Endothelial cell of umbilical vein (primary cell): ENCODE measurements around the gene SCN2B. TPM values are rescaled to one million over a fixed set of nuclear protein-coding genes. Genes with fewer than 3 reads are reported as not detected.

Experiments
- BruUV-seq: library from RNA; stranded (reverse); fragments of 400-500 nt; replicated peaks from 2 replicates; lab custom pipeline; 2021; lab: Mats Ljungman, UMichigan
- CTCF ChIA-PET: fragments of 300-600, 350-600 bp; sonication (Branson Sonifier 250); formaldehyde crosslinking; loops from one replicate; lab custom pipeline; 2021; ENCODE audit warnings: antibody characterized with exemption, inconsistent platforms; lab: Charles Lee
- POLR2A ChIA-PET: fragments of 300-600, 350-600 bp; sonication (Branson Sonifier 250); formaldehyde crosslinking; loops from one replicate; lab custom pipeline; 2021; ENCODE audit warnings: antibody characterized with exemption, inconsistent platforms; lab: Charles Lee
- DNase-seq: peaks from one replicate; pipeline ENCODE4 v3.0.0-alpha.2; 2011; ENCODE audit warnings: low read depth, low spot score
- FAIRE-seq: peaks from 2 replicates; lab custom pipeline; 2011; peaks lifted over from hg19 to GRCh38; lab: Jason Lieb, UNC
- H2AFZ ChIP-seq: 2 replicates; pipeline ENCODE4 v1.6.0; 2012; ENCODE audit warnings: low read depth, low read length, control low read depth, inconsistent platforms
- H3K27ac ChIP-seq: 2 replicates; pipeline ENCODE4 v1.5.1; 2011; ENCODE audit warnings: low read depth, mild to moderate bottlenecking, control low read depth, low read length, moderate library complexity; ENCODE audit not compliant: insufficient read depth
- H3K27me3 ChIP-seq, 2 experiments: 2 replicates each; pipeline versions ENCODE4 v1.6.0 to v1.6.1; 2011; ENCODE audit warnings: low read length in 2 of 2, mixed read lengths in 1 of 2; ENCODE audit not compliant: control insufficient read depth in 2 of 2, insufficient read depth in 2 of 2
- H3K36me3 ChIP-seq, 2 experiments: 2 replicates in 1 of 2; 3 replicates in 1 of 2; pipeline ENCODE4 v1.5.1; 2011; ENCODE audit warnings: low read length in 2 of 2, mild to moderate bottlenecking in 1 of 2, moderate library complexity in 1 of 2; ENCODE audit not compliant: control insufficient read depth in 2 of 2, insufficient read depth in 2 of 2; ENCODE audit errors: extremely low read depth in 1 of 2
- H3K4me1 ChIP-seq: 3 replicates; pipeline ENCODE4 v1.5.1; 2011; ENCODE audit warnings: mild to moderate bottlenecking, low read length; ENCODE audit not compliant: control insufficient read depth, insufficient read depth; ENCODE audit errors: extremely low read depth
- H3K4me2 ChIP-seq: 2 replicates; pipeline ENCODE4 v1.6.1; 2011; ENCODE audit warnings: low read length, control low read depth, mixed read lengths; ENCODE audit not compliant: insufficient read depth
- H3K4me3 ChIP-seq, 3 experiments: fragments of 200-600 bp in 1 of 3; sonication (generic), shearing (Covaris generic) in 1 of 3; replicated peaks in 1 of 3; 2 replicates each; pipeline ENCODE4 v1.5.1; 2011 to 2016; ENCODE audit warnings: control low read depth in 3 of 3, low read length in 3 of 3, mild to moderate bottlenecking in 2 of 3, inconsistent platforms in 1 of 3, low read depth in 1 of 3, moderate library complexity in 1 of 3; ENCODE audit not compliant: insufficient read depth in 1 of 3
- H3K79me2 ChIP-seq: 2 replicates; pipeline ENCODE4 v1.6.0; 2012; ENCODE audit warnings: low read length, inconsistent platforms; ENCODE audit not compliant: control insufficient read depth, insufficient read depth
- H3K9ac ChIP-seq: replicated peaks from 2 replicates; pipeline ENCODE3; 2011; ENCODE audit warnings: low read length, control low read depth; ENCODE audit not compliant: insufficient read depth; ENCODE audit errors: extremely low read depth
- H3K9me1 ChIP-seq: replicated peaks from 3 replicates; pipeline ENCODE4 v1.6.0; 2011; ENCODE audit warnings: mild to moderate bottlenecking, low read length; ENCODE audit not compliant: control insufficient read depth, insufficient read depth; ENCODE audit errors: extremely low read depth
- H3K9me3 ChIP-seq: replicated peaks from 2 replicates; pipeline ENCODE4 v1.5.1; 2012; ENCODE audit warnings: low read length, inconsistent platforms; ENCODE audit not compliant: control insufficient read depth, insufficient read depth
- H4K20me1 ChIP-seq: replicated peaks from 2 replicates; pipeline ENCODE3; 2011; ENCODE audit warnings: mild to moderate bottlenecking, low read length; ENCODE audit not compliant: control insufficient read depth, insufficient read depth; ENCODE audit errors: extremely low read depth
- CTCF ChIP-seq, 2 donors: IDR thresholded peaks; 1 replicate in 1 of 2; 2 replicates in 1 of 2; pipeline ENCODE4 v1.5.1; 2011; ENCODE audit warnings: low read length in 2 of 2, mild to moderate bottlenecking in 2 of 2, moderate library complexity in 2 of 2, control low read depth in 1 of 2, inconsistent platforms in 1 of 2, low read depth in 1 of 2; ENCODE audit not compliant: insufficient read depth in 1 of 2; ENCODE audit errors: extremely low read depth in 1 of 2
- EZH2 ChIP-seq: IDR thresholded peaks from 2 replicates; pipeline ENCODE4 v1.6.1; 2012; ENCODE audit warnings: borderline replicate concordance, low read depth, mild to moderate bottlenecking, moderate library complexity, low read length, inconsistent platforms; ENCODE audit not compliant: severe bottlenecking
- FOS ChIP-seq: IDR thresholded peaks from 2 replicates; pipeline ENCODE4 v1.6.1; 2011; ENCODE audit warnings: mild to moderate bottlenecking, low read length, moderate library complexity, borderline replicate concordance; ENCODE audit not compliant: insufficient read depth
- GATA2 ChIP-seq: IDR thresholded peaks from 2 replicates; pipeline ENCODE4 v1.7.0; 2011; ENCODE audit warnings: low read depth, mild to moderate bottlenecking, moderate library complexity, mixed read lengths, low read length; ENCODE audit not compliant: insufficient read length, insufficient read depth
- JUN ChIP-seq: IDR thresholded peaks from 2 replicates; pipeline ENCODE4 v1.6.1; 2011; ENCODE audit warnings: borderline replicate concordance, low read depth; ENCODE audit not compliant: insufficient read length, insufficient read depth
- MAX ChIP-seq: IDR thresholded peaks from 2 replicates; pipeline ENCODE4 v1.6.1; 2011; ENCODE audit not compliant: insufficient read depth, insufficient read length
- MYC ChIP-seq: IDR thresholded peaks from one replicate; pipeline ENCODE4 v1.6.1; 2011; ENCODE audit warnings: mild to moderate bottlenecking, low read depth, low read length
- POLR2A ChIP-seq: IDR thresholded peaks from 2 replicates; pipeline ENCODE4 v1.6.1; 2012; ENCODE audit warnings: low read depth, mild to moderate bottlenecking, control low read depth, low read length
- POLR2AphosphoS5 ChIP-seq: IDR thresholded peaks from 2 replicates; pipeline ENCODE4 v1.6.1; 2012; ENCODE audit warnings: low read depth, mild to moderate bottlenecking, control low read depth, low read length, moderate library complexity; ENCODE audit not compliant: insufficient read depth
- dilution Hi-C: fragments of 300-500 bp; cut with MboI; formaldehyde crosslinking; loops from one replicate; pipeline ENCODE4 v1.15.0; 2019; ENCODE audit warnings: low sequenced_read_pairs; ENCODE audit not compliant: extremely low pct_ligation_motif_present
- intact Hi-C: fragments of 100-400 bp; cut with micrococcal nuclease; formaldehyde crosslinking; loops from one replicate; pipeline ENCODE4 v1.10.0; 2022
- polyA plus RNA-seq, 4 experiments: library from polyadenylated mRNA; depleted of rRNA in 3 of 4; stranded (reverse) in 3 of 4; unstranded in 1 of 4; fragments of >200 nt; gene quantifications; 2 replicates each; pipeline versions ENCODE4 v1.2.1 to v1.2.3, GENCODE V29; 2011 to 2012; ENCODE audit warnings: missing spikeins in 1 of 4
- total RNA-seq: library from RNA; stranded (reverse); gene quantifications from 2 replicates; pipeline ENCODE4 v1.2.3, GENCODE V29; 2021

The SCN2B gene
- total and polyA plus RNA-seq, 2 donors (not counting 3 experiments of a cell fraction or from before 2014, with no cell fraction given) = not detected

GRCh38 chr11:118223992-118224391 lies 47.6 kb upstream of the SCN2B start:
- no peak overlapping the region for H3K4me3 ChIP-seq
- TF ChIP-seq EZH2 = no peak
- TF ChIP-seq MAX = no peak
- no peak for TF ChIP-seq JUN
- no peak for TF ChIP-seq POLR2AphosphoS5
- TF ChIP-seq MYC = no peak
- no peak for TF ChIP-seq FOS
- TF ChIP-seq POLR2A = no peak
- ChIA-PET POLR2A (no interaction called here), CTCF (interaction anchor here (1.6 kb wide), 1 partner anchor 26 kb away, joined by 7 read pairs; no protein-coding TSS in a partner anchor)
- no peaks in the 10 kb centered on the region for H3K9me1 ChIP-seq
- H3K79me2 ChIP-seq = no peaks in the 10 kb centered on the region
- H3K9me3 ChIP-seq = no peaks in the 10 kb centered on the region
- FAIRE-seq (no peak), DNase-seq (no peak)
- H3K9ac ChIP-seq = no peak overlapping the region
- no peak overlapping the region for H3K4me2 ChIP-seq
- intact Hi-C loops = no loop called here
- H3K27ac ChIP-seq = no peak overlapping the region
- peaks cover 4 to 9% of the 10 kb centered on the region in 2 experiments for H3K27me3 ChIP-seq
- peaks cover 11% of the 10 kb centered on the region for H3K4me1 ChIP-seq
- dilution Hi-C loops = no loop called here
- H4K20me1 ChIP-seq = no peaks in the 10 kb centered on the region
- no peaks in the 10 kb centered on the region for H3K36me3 ChIP-seq
- no peak overlapping the region for H2AFZ ChIP-seq
- no TSS peak for BruUV-seq

- no peak for DNase-seq
- Histone ChIP-seq H3K4me3 (no peak overlapping the region), H3K36me3 (no peaks in the 10 kb centered on the region), H3K27ac (no peak overlapping the region), H3K9me1 (no peaks in the 10 kb centered on the region), H3K79me2 (no peaks in the 10 kb centered on the region), H3K4me2 (no peak overlapping the region), H3K4me1 (peaks cover 7% of the 10 kb centered on the region), H3K9ac (no peak overlapping the region), H4K20me1 (no peaks in the 10 kb centered on the region), H3K9me3 (no peaks in the 10 kb centered on the region), H3K27me3 (peaks cover 4 to 9% of the 10 kb centered on the region in 2 experiments), H2AFZ (no peak overlapping the region)
- POLR2A ChIA-PET = no interaction called here
- FAIRE-seq = no peak
- no peak for TF ChIP-seq EZH2
- TF ChIP-seq FOS = no peak
- TF ChIP-seq MAX = no peak
- no peak for TF ChIP-seq CTCF (IDR thresholded peaks at IDR 0.05; ENCODE audit: extremely low read depth in 1 of 2, insufficient read depth in 1 of 2, low read depth in 1 of 2, low read length in 2 of 2)
- TF ChIP-seq GATA2 = no peak
- no peak for TF ChIP-seq MYC
- no peak for TF ChIP-seq JUN
- TF ChIP-seq POLR2AphosphoS5 = no peak
- no peak for TF ChIP-seq POLR2A
- BruUV-seq = no TSS peak
- dilution Hi-C loops (no loop called here), intact Hi-C loops (no loop called here)
- CTCF ChIA-PET = interaction anchor here (1.6 kb wide), 1 partner anchor 25 kb away, joined by 7 read pairs; no protein-coding TSS in a partner anchor
These were observed 47.1 kb upstream of the SCN2B start for GRCh38 chr11:118223570-118223969.
